Neural progenitor cell (in vitro differentiated cells): Measurements from ENCODE around the gene TPCN2. TPM values are rescaled to one million over a fixed set of nuclear protein-coding genes. Genes with fewer than 3 reads are reported as not detected.

Experiments used
- DNase-seq: peaks from one replicate; pipeline ENCODE4 v3.0.0-alpha.2; 2016; ENCODE audit warnings: low spot score
- H2AFZ ChIP-seq: fragments of 200-600 bp; sonication (generic); replicated peaks from 2 replicates; pipeline ENCODE4 v1.6.1; 2016; ENCODE audit warnings: antibody characterized with exemption
- H3F3A ChIP-seq: fragments of 200-600 bp; sonication (generic); 2 replicates; pipeline ENCODE4 v1.6.1; 2016; ENCODE audit warnings: antibody characterized with exemption, low read depth
- H3K27ac ChIP-seq: fragments of 200-600 bp; sonication (generic); 2 replicates; pipeline ENCODE4 v1.5.1; 2016; ENCODE audit warnings: mild to moderate bottlenecking
- H3K27me3 ChIP-seq: fragments of 200-600 bp; sonication (generic); 2 replicates; pipeline ENCODE4 v1.6.1; 2016; ENCODE audit warnings: mild to moderate bottlenecking, moderate library complexity
- H3K36me3 ChIP-seq: fragments of 200-600 bp; sonication (generic); 2 replicates; pipeline ENCODE4 v1.5.1; 2016
- H3K4me1 ChIP-seq: fragments of 200-600 bp; sonication (generic); 2 replicates; pipeline ENCODE4 v1.6.1; 2016; ENCODE audit warnings: mixed run types
- H3K4me2 ChIP-seq: fragments of 200-600 bp; sonication (generic); 2 replicates; pipeline ENCODE4 v1.6.1; 2016
- H3K4me3 ChIP-seq: fragments of 200-600 bp; sonication (generic); 2 replicates; pipeline ENCODE4 v1.5.1; 2016
- H3K79me2 ChIP-seq: fragments of 200-600 bp; sonication (generic); 2 replicates; pipeline ENCODE4 v1.6.1; 2016; ENCODE audit warnings: low read depth
- H3K9ac ChIP-seq: fragments of 200-600 bp; sonication (generic); 2 replicates; pipeline ENCODE4 v1.6.1; 2016
- H3K9me3 ChIP-seq: fragments of 200-600 bp; sonication (generic); 2 replicates; pipeline ENCODE4 v1.5.1; 2016; ENCODE audit warnings: low read depth
- H4K20me1 ChIP-seq: fragments of 200-600 bp; sonication (generic); 2 replicates; pipeline ENCODE4 v1.6.1; 2016; ENCODE audit warnings: low read depth
- H3K27ac Mint-ChIP-seq: 3 replicates; pipeline ENCODE4 v1.8.0; 2021; ENCODE audit warnings: mixed read lengths
- H3K27me3 Mint-ChIP-seq: 2 replicates; pipeline ENCODE4 v1.8.0; 2022; ENCODE audit warnings: low read depth, mild to moderate bottlenecking, inconsistent platforms, moderate library complexity, mixed read lengths; ENCODE audit not compliant: insufficient read depth
- H3K36me3 Mint-ChIP-seq: 3 replicates; pipeline ENCODE4 v1.8.0; 2021; ENCODE audit warnings: mixed read lengths
- H3K4me1 Mint-ChIP-seq: 3 replicates; pipeline ENCODE4 v1.8.0; 2021; ENCODE audit warnings: mixed read lengths
- H3K4me3 Mint-ChIP-seq: 3 replicates; pipeline ENCODE4 v1.8.0; 2021; ENCODE audit warnings: mild to moderate bottlenecking, moderate library complexity, mixed read lengths
- H3K9me3 Mint-ChIP-seq: 3 replicates; pipeline ENCODE4 v1.8.0; 2020; ENCODE audit warnings: mixed read lengths
- CTCF ChIP-seq: fragments of 200-600 bp; sonication (generic); IDR thresholded peaks from 2 replicates; pipeline ENCODE4 v1.5.1; 2017; ENCODE audit warnings: antibody characterized with exemption, mild to moderate bottlenecking
- EZH2 ChIP-seq: fragments of 200-600 bp; sonication (generic); IDR thresholded peaks from 2 replicates; pipeline ENCODE4 v1.6.1; 2017; ENCODE audit warnings: antibody characterized with exemption, mild to moderate bottlenecking, moderate library complexity
- EZH2phosphoT487 ChIP-seq: fragments of 200-600 bp; sonication (generic); IDR thresholded peaks from 2 replicates; pipeline ENCODE4 v1.6.1; 2017; ENCODE audit warnings: antibody characterized with exemption
- total RNA-seq: library from RNA; depleted of rRNA; stranded (reverse); fragments of >200 nt; gene quantifications from 2 replicates; pipeline ENCODE4 v1.2.3, GENCODE V29; 2015; ENCODE audit warnings: low replicate concordance

TPCN2 gene
- total RNA-seq, 1 donor from 2014 or later = 7.2 TPM

- Histone ChIP-seq H3K27me3 (peaks cover 9% of the 10 kb centered on the region), H3K9me3 (no peaks in the 10 kb centered on the region), H3K4me1 (peaks cover 39% of the 10 kb centered on the region), H3K4me3 (peak overlapping the region; percentile 42), H3K27ac (no peak overlapping the region), H4K20me1 (no peaks in the 10 kb centered on the region), H3K36me3 (no peaks in the 10 kb centered on the region), H3F3A (peaks cover 23% of the 10 kb centered on the region), H3K79me2 (no peaks in the 10 kb centered on the region), H3K9ac (no peak overlapping the region), H3K4me2 (peak overlapping the region; percentile 92), H2AFZ (peak overlapping the region; percentile 91)
- DNase-seq = peak; percentile 33
- no peaks in the 10 kb centered on the region for H3K9me3 Mint-ChIP-seq
- no peak overlapping the region for H3K4me3 Mint-ChIP-seq
- H3K27me3 Mint-ChIP-seq = peaks cover 9% of the 10 kb centered on the region
- H3K4me1 Mint-ChIP-seq = peaks cover 25% of the 10 kb centered on the region
- no peak for TF ChIP-seq CTCF
- TF ChIP-seq EZH2 = no peak
- TF ChIP-seq EZH2phosphoT487 = no peak
- H3K36me3 Mint-ChIP-seq = no peaks in the 10 kb centered on the region
- no peak overlapping the region for H3K27ac Mint-ChIP-seq
Observed at GRCh38 chr11:69014084-69014851, 34.5 kb upstream of the TPCN2 start.

GRCh38 chr11:69014898-69015549 lies 33.7 kb upstream of the TPCN2 start:
- H3K4me1 Mint-ChIP-seq = peaks cover 25% of the 10 kb centered on the region
- no peak overlapping the region for H2AFZ ChIP-seq
- TF ChIP-seq EZH2phosphoT487 (no peak), CTCF (no peak), EZH2 (no peak)
- no peaks in the 10 kb centered on the region for H3K9me3 Mint-ChIP-seq
- no peaks in the 10 kb centered on the region for H3K79me2 ChIP-seq
- no peaks in the 10 kb centered on the region for H4K20me1 ChIP-seq
- H3K36me3 ChIP-seq = no peaks in the 10 kb centered on the region
- peaks cover 9% of the 10 kb centered on the region for H3K27me3 ChIP-seq
- peaks cover 9% of the 10 kb centered on the region for H3K27me3 Mint-ChIP-seq
- no peaks in the 10 kb centered on the region for H3K36me3 Mint-ChIP-seq
- H3F3A ChIP-seq = peaks cover 23% of the 10 kb centered on the region
- no peaks in the 10 kb centered on the region for H3K9me3 ChIP-seq
- H3K27ac Mint-ChIP-seq = no peak overlapping the region
- no peak for DNase-seq
- no peak overlapping the region for H3K4me3 ChIP-seq
- H3K27ac ChIP-seq = no peak overlapping the region
- no peak overlapping the region for H3K9ac ChIP-seq
- peaks cover 39% of the 10 kb centered on the region for H3K4me1 ChIP-seq
- no peak overlapping the region for H3K4me2 ChIP-seq
- H3K4me3 Mint-ChIP-seq = no peak overlapping the region

- H3K4me2 ChIP-seq = no peak overlapping the region
- no peaks in the 10 kb centered on the region for H4K20me1 ChIP-seq
- H3K79me2 ChIP-seq = no peaks in the 10 kb centered on the region
- H3K27ac Mint-ChIP-seq = peak overlapping the region; percentile 63
- H3F3A ChIP-seq = peaks cover 16% of the 10 kb centered on the region
- no peaks in the 10 kb centered on the region for H3K36me3 Mint-ChIP-seq
- H3K9me3 ChIP-seq = no peaks in the 10 kb centered on the region
- no peak overlapping the region for H3K9ac ChIP-seq
- H3K27me3 ChIP-seq = peaks cover 7% of the 10 kb centered on the region
- peaks cover 16% of the 10 kb centered on the region for H3K4me1 ChIP-seq
- no peaks in the 10 kb centered on the region for H3K36me3 ChIP-seq
- no peaks in the 10 kb centered on the region for H3K9me3 Mint-ChIP-seq
- H3K4me3 Mint-ChIP-seq = no peak overlapping the region
- no peak overlapping the region for H3K4me3 ChIP-seq
- DNase-seq = no peak
- no peak overlapping the region for H3K27ac ChIP-seq
- H3K4me1 Mint-ChIP-seq = peaks cover 12% of the 10 kb centered on the region
- peaks cover 8% of the 10 kb centered on the region for H3K27me3 Mint-ChIP-seq
- no peak overlapping the region for H2AFZ ChIP-seq
- TF ChIP-seq CTCF (no peak), EZH2 (no peak), EZH2phosphoT487 (no peak)
Observed at GRCh38 chr11:69017951-69018350, 30.8 kb upstream of the TPCN2 start.
